HG03432 (cell line): ENCODE results near the gene RNU1-1.
A peak's percentile ranks its signal among the peaks of the same experiment; 100 is the strongest.
"Not testable (repeated sequence)": the region's sequence is repeated elsewhere in the genome, so short reads cannot be mapped to it uniquely, and the experiment has no call there.

Source experiments
- ATAC-seq: cut with Tn5 transposase; IDR thresholded peaks from one replicate; pipeline ENCODE4 v1.9.1; 2021; ENCODE audit warnings: mild to moderate bottlenecking, moderate library complexity; ENCODE audit not compliant: unreplicated experiment

Gene RNU1-1

GRCh38 chr1:16525769-16526168 lies 11.7 kb upstream of the RNU1-1 start:
- not testable (repeated sequence) for ATAC-seq

DNA sequence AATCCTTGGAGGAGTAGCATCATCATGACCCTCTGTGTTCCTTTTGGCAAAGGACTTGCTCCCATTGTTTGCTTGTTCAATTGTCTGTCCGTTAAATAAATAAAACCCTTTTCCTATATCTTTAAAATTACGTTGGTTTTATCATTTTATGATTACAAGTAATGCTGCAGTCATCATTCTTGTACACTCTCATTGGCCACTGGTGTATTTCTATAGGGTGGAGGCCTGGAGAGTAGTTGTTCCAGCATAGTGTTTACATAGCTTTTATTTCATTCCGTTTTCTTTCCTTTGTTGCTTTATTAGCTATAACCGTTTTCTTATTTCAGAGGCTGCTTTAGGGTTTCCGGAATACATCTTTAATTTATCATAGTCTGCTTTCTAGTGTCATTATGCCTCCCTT lies 7.6 kb upstream of the RNU1-1 start:
- ATAC-seq = not testable (repeated sequence)

DNA sequence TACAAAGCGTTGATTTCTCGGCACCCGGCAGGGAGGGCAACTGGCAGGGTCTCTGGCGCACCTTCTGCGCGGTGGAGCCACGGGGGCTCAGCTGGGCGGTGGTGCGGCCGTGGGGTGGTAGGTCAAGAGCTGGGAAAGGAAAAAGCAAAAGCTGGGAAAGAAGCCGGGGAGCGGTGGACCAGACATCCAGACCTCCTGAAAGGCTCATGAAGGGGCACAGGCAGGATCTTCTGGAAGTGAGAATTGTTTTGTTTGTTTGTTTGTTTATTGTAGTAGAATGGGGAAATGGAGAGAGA lies 7.2 kb upstream of the RNU1-1 start:
- ATAC-seq = no peak

- not testable (repeated sequence) for ATAC-seq
Observed at GRCh38 chr1:16520435-16521287, 6.6 kb upstream of the RNU1-1 start.

DNA sequence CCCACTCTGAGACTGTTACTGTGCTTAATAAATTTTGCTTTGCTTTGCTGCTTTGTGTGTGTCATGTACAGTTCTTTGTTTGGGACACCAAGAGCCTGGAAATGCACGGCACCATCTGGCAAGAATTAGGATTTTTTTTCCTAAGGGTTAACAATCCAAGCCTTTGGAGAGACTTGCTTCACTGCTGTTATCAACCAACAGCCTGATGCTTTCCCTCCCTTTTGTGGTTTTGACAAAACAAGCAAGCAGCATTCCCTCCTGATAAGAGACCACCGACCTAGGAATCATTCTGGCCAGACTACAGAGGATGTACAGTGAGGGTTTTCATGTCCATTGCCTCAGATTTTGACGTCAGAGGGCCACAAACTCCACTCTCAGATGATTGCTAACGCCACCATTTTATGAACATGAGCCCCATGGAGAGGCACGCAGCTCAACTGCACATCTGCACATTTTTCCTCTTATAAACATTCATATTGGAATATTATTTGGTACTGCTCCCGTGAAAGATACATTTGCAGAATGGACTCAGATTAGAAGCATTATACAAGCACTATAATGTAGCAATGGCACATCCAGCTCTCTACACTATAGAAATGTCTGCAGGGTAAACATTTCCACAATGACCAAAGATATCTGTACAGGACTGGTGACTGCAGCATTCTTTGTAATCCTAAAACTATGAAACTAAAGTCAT lies 5.3 kb upstream of the RNU1-1 start:
- not testable (repeated sequence) for ATAC-seq

- not testable (repeated sequence) for ATAC-seq
Observed at GRCh38 chr1:16518913-16519254, 4.8 kb upstream of the RNU1-1 start.

DNA sequence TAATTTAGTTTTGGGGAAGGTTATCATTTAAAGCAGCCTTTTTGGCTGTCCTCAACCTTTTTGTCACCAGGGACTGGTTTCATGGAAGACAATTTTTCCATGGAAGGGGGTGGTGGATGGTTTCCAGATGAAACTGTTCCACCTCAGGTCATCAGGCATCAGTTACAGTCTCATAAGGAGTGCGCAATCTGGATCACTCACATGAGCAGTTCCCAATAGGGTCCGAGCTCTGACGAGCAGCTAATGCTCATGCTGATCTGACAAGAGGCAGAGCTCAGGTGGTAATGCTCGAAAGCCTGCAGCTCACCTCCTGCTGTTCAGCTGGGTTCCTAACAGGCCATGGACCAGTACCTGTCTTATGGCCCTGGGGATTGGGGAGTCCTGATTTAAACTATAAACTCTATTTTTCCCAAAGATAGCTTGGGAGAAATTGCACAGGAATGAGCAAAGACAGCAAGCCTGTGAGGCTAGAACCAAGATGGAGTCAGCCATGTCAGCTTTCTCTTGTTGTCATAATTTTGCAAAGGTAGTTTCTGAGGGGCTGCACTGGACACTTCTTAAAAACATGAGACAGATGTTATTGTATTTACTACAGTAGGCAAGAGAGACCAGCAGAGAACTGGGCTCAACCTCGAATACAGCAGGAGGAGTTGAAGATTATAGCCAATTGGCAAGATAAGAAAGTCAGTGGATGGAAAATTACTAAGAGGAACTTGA lies 2.8 kb upstream of the RNU1-1 start:
- ATAC-seq = not testable (repeated sequence)

GRCh38 chr1:16513412-16514106 lies 526 bp downstream of the RNU1-1 start:
- peak; percentile 88 for ATAC-seq

DNA sequence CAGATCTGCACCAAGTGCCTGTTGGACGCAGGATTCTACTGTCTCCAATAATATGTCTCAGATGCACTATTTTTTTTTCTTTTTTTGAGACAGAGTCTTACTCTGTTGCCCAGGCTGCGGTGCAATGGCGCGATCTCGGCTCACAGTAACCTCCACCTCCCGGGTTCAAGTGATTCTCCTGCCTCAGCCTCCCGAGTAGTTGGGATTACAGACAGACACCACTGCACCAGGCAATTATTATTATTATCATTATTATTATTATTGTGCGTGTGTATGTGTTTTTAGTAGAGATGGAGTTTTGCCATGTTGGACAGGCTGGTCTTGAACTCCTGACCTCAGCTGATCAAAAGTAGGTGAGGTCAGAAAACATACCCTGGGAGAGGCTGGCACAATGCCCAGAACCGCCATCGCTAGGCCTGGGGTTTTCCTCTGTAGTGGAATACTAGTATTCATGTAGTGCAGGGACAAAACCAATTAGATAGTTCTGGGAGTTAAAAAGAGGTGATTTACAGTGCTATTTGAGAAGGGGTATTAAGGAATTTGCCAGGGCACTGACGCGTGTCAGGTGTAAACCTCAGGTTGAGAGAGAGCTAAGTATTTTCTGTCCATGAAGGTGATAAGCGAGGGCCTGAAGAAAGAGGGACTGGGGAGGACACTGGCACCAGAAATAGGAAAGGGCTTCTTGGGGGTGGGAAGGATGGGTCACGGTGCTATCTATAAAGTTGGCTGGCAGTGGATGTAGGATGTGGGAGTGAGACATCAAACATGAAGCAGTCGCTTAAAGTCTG lies 1.3 kb downstream of the RNU1-1 start:
- not testable (repeated sequence) for ATAC-seq

- not testable (repeated sequence) for ATAC-seq
Observed at GRCh38 chr1:16511926-16512325, 2.2 kb downstream of the RNU1-1 start.

DNA sequence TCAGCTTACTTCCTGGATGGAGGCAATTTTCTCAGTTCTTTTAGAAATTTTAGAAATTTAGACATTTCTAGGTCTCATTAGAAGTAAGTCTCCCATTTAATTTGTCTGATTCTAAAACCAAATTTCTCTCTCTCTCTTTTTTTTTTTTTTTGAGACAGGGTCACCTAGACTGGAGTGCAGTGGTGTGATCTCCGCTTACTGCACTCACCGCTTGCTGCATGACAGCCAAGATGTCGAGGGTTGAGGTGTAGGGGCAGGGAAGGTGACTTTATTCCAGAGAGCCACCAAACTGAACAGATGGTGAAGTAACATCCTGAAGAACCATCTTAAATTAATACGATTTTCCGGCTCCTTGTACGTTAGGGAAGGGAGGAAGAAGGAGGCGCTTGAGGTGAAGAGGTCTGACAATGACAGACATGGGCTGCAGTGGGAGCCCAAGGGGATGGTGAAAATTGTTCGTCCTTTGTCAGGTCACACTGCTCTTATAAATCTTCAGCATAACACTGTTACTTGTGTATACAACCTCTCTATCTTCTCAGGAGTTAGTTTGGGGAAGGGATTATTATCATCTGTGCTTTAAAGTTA lies 5.1 kb downstream of the RNU1-1 start:
- not testable (repeated sequence) for ATAC-seq

DNA sequence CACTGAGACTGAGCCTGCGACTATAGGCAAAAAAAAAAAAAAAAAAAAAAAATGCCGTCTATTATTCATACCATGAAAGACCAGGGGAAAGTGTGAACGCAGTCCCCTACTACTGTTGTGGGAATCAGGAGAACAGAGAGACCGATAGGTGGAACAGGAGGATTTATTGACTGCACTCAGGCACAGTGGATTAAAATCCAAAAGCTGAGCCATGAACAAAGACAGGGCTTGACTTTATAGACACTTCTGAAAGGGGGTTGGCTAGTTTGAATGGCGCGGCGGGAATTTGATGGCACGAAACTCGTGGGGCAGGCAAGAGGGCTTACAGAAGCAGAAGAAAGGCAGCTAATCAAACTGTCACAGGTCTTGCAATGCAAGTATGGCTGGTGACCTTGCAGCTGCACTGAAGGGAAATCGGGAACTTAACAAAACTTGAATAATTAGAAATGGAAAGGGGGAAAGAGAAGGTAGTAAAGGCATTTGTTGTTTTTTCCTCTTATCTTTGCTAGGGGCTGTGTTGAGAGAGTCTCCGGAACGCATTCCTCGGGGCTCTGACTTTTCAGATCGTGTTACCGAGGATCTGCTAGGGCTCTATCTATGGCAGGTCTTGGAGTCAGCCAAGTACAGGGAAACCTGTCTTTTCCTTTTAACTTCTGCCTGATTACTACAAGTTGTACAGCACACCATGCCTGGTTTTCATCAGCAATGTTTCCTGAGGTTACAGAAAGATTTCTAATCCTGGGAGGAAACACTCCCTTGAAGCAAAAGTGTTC lies 7.5 kb downstream of the RNU1-1 start:
- ATAC-seq = not testable (repeated sequence)

DNA sequence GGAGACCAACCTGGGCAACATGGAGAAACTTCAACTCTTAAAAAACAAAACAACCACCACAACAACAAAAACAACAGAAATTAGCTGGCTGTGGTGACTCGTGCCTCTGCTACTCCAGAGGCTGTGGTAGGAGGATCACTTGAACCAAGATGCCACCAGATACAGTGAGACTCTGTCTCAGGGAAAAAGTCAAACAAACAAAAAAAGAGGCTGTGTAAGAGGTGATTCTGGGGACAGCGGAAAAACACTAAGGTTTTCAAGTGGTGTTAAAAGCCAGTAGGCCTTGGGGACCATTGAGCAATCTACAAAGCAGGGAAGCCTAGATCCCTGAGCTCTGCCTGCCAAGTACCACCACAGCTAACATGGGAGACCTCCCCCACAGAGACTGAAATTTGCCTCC lies 8.2 kb downstream of the RNU1-1 start:
- ATAC-seq = not testable (repeated sequence)

DNA sequence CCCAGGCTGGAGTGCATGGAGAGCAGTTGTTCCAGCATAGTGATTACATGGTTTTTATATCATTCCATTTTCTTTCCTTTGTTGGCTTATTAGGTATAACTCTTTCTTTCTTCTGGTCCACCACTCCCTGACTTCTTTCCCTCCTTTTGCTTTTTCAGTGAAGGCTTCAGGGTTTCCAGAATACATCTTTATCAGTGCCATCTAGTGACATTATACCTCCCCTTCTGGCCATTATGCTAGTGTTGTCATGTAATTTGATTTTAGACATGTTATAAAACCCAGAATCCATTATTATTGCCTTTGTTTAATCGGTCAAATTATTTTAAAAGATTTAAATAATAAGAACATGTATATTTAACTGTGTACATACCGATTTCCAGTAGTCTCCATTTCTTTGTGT lies 10.6 kb downstream of the RNU1-1 start:
- ATAC-seq = no peak

GRCh38 chr1:16501446-16501845 lies 12.6 kb downstream of the RNU1-1 start:
- ATAC-seq = not testable (repeated sequence)

- not testable (repeated sequence) for ATAC-seq
Observed at GRCh38 chr1:16500975-16501374, 13.1 kb downstream of the RNU1-1 start.

DNA sequence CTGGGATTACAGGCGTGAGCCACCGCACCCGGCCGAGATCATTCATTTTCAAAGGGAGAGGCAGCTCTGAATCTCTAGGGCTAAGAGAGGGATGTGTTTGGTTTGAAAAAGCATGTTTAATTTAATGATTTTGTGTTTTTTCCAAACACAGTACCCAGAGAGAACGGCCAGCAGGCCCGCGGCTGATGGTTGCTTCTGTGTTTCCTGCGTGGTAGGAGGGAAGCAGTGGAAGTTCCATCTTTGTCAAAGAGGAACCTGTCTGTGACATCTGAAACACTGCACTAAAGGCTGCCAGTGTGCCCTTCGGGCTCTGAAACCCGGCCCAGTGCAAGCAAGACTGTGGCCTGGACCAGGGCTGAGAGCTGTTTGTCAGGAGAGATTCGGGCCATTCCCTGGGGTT lies 13.6 kb downstream of the RNU1-1 start:
- ATAC-seq = not testable (repeated sequence)

- ATAC-seq = peak; percentile 89
Observed at GRCh38 chr1:16498573-16499413, 15.3 kb downstream of the RNU1-1 start.
